Prostate gland (tissue), 2 donors: ENCODE results near the gene ZNF182.

Experiments
- POLR2A ChIP-seq: fragments of 450-650 bp; IDR thresholded peaks from one replicate; pipeline ENCODE4 v1.6.1; 2016; ENCODE audit warnings: antibody characterized with exemption, mild to moderate bottlenecking
- TF ChIP-seq, protein P1 (sequence below), 4 experiments: fragments of 200-600 bp in 2 of 4; fragments of 450-650 bp in 2 of 4; sonication (generic) in 2 of 4; IDR thresholded peaks; 1 replicate in 3 of 4; 2 replicates in 1 of 4; pipeline ENCODE4 v1.5.1; 2016 to 2019; ENCODE audit warnings: antibody characterized with exemption in 4 of 4, mild to moderate bottlenecking in 2 of 4, moderate library complexity in 2 of 4

DNA sequence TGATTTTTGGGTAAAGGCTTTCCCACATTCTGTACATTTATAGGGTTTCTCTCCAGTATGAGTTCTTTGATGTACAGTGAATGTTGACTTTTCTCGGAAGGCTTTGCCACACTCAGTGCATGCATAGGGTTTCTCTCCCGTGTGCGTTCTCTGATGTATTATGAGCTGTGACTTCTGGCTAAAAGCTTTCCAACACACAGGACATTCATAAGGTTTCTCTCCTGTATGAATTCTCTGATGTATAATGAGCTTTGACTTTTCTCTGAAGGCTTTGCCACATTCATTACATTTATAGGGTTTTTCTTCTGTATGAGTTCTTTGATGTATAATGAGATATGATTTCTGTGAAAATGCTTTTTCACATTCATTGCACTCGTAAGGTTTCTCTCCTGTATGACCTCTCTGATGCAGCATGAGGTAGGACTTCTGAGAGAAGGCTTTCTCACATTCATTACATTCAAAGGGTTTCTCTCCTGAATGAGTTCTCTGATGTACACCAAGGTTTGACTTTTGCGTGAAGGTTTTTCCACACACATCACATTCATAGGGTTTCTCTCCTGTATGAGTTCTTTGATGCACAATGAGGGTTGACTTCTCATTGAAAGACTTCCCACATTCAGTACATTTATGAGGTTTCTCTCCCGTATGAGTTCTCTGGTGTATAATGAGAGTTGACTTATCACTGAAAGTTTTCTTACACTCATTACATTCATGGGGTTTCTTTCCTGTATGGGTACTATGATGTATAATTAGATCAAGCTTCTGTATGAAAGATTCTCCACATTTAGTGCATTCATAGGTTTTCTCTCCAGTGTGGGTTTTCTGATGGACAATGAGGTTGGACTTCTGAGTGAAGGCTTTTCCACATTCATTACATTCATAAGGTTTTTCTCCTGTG is 27.3 kb downstream of the ZNF182 start:
- TF ChIP-seq, protein P1, sequence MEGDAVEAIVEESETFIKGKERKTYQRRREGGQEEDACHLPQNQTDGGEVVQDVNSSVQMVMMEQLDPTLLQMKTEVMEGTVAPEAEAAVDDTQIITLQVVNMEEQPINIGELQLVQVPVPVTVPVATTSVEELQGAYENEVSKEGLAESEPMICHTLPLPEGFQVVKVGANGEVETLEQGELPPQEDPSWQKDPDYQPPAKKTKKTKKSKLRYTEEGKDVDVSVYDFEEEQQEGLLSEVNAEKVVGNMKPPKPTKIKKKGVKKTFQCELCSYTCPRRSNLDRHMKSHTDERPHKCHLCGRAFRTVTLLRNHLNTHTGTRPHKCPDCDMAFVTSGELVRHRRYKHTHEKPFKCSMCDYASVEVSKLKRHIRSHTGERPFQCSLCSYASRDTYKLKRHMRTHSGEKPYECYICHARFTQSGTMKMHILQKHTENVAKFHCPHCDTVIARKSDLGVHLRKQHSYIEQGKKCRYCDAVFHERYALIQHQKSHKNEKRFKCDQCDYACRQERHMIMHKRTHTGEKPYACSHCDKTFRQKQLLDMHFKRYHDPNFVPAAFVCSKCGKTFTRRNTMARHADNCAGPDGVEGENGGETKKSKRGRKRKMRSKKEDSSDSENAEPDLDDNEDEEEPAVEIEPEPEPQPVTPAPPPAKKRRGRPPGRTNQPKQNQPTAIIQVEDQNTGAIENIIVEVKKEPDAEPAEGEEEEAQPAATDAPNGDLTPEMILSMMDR (IDR thresholded peaks at IDR 0.05): no peak
- TF ChIP-seq POLR2A: no peak
